K562 (cell line): ENCODE data around the gene ARID3B. TPM values are rescaled to one million over a fixed set of nuclear protein-coding genes. Genes with fewer than 3 reads are reported as not detected.

ENCODE experiments used
- ATF6 ChIP-seq: sonication (generic); formaldehyde crosslinking; IDR thresholded peaks from 2 replicates; pipeline ENCODE4 v1.4.0; 2020; ENCODE audit warnings: mild to moderate bottlenecking, missing genetic modification reagents
- BRD9 ChIP-seq: fragments of 450-650 bp; IDR thresholded peaks from 2 replicates; pipeline ENCODE4 v1.6.1; 2018; ENCODE audit warnings: low read depth; ENCODE audit not compliant: partially characterized antibody
- CAMTA2 ChIP-seq: fragments of 250-450 bp; sonication (Bioruptor Pico); conservative IDR thresholded peaks from 2 replicates; pipeline ENCODE4 v1.5.1; 2022
- CEBPZ ChIP-seq: fragments of 150-350 bp; IDR thresholded peaks from 2 replicates; pipeline ENCODE4 v1.6.1; 2014; ENCODE audit warnings: low read depth, mild to moderate bottlenecking, low read length, borderline replicate concordance
- E2F1 ChIP-seq: sonication (generic); formaldehyde crosslinking; IDR thresholded peaks from 2 replicates; pipeline ENCODE4 v1.8.1; 2023; ENCODE audit warnings: mild to moderate bottlenecking, missing genetic modification reagents, moderate library complexity
- EP400 ChIP-seq: fragments of 450-650 bp; IDR thresholded peaks from 2 replicates; pipeline ENCODE4 v1.6.1; 2017; ENCODE audit warnings: antibody characterized with exemption, mild to moderate bottlenecking, moderate library complexity
- FIP1L1 ChIP-seq: fragments of 200-400 bp; formaldehyde crosslinking; IDR thresholded peaks from 2 replicates; pipeline ENCODE4 v1.6.1; 2018; ENCODE audit warnings: mild to moderate bottlenecking, low read depth, low read length; ENCODE audit not compliant: poor library complexity, severe bottlenecking
- KDM5B ChIP-seq: fragments of 200-600 bp; sonication (generic); IDR thresholded peaks from 2 replicates; pipeline ENCODE4 v1.6.1; 2012; ENCODE audit warnings: low read depth, mild to moderate bottlenecking, moderate library complexity, low read length, control low read depth, inconsistent platforms; ENCODE audit not compliant: insufficient replicate concordance
- MAX ChIP-seq: sonication (generic); formaldehyde crosslinking; IDR thresholded peaks from 2 replicates; pipeline ENCODE4 v1.9.0; 2022; ENCODE audit warnings: mild to moderate bottlenecking, missing genetic modification reagents
- MCM5 ChIP-seq: fragments of 450-650 bp; IDR thresholded peaks from 2 replicates; pipeline ENCODE4 v1.6.1; 2016; ENCODE audit warnings: low read depth
- RCOR1 ChIP-seq, 2 experiments: IDR thresholded peaks; 2 replicates each; pipeline ENCODE4 v1.6.1; 2012; ENCODE audit warnings: low read depth in 2 of 2, low read length in 2 of 2, borderline replicate concordance in 1 of 2, improper control_type of control experiment in 1 of 2
- SMAD3 ChIP-seq: fragments of 450-650 bp; formaldehyde crosslinking; conservative IDR thresholded peaks from 2 replicates; pipeline ENCODE4 v1.4.0; 2020; ENCODE audit warnings: mild to moderate bottlenecking
- SREBF2 ChIP-seq: sonication (generic); formaldehyde crosslinking; IDR thresholded peaks from 2 replicates; pipeline ENCODE4 v1.4.0; 2020; ENCODE audit warnings: mild to moderate bottlenecking, missing genetic modification reagents
- TFAM ChIP-seq: fragments of 250-450 bp; sonication (Bioruptor Pico); conservative IDR thresholded peaks from 2 replicates; pipeline ENCODE4 v1.5.0; 2021; ENCODE audit warnings: mild to moderate bottlenecking, moderate library complexity
- THRA ChIP-seq: fragments of 450-650 bp; IDR thresholded peaks from 2 replicates; pipeline ENCODE4 v1.6.1; 2017; ENCODE audit warnings: mild to moderate bottlenecking, moderate library complexity
- ZNF174 ChIP-seq: fragments of 250-450 bp; sonication (Bioruptor Pico); IDR thresholded peaks from 2 replicates; pipeline ENCODE4 v1.4.0; 2020; ENCODE audit warnings: mild to moderate bottlenecking
- polyA plus RNA-seq, 8 experiments: library from polyadenylated mRNA; depleted of rRNA in 4 of 8; stranded (reverse) in 5 of 8; unstranded in 3 of 8; fragments of >200 nt; fragmentation: Nextera tagmentation in 2 of 8; fragmentation: Illumina TruSeq in 1 of 8; extraction: Ambion mirVana in 2 of 8; extraction: Trizol in 1 of 8; gene quantifications; 2 replicates each; pipeline versions ENCODE4 v1.2.1 to v1.2.3, GENCODE V29; 2011 to 2014; ENCODE audit warnings: inconsistent platforms in 1 of 8, missing spikeins in 1 of 8
- total RNA-seq, 7 experiments: library from RNA; depleted of rRNA in 6 of 7; stranded (reverse); fragments of >200 nt in 6 of 7; fragmentation: Illumina TruSeq in 2 of 7; extraction: Trizol in 2 of 7; gene quantifications; 2 replicates each; pipeline versions ENCODE4 v1.2.1 to v1.2.3, GENCODE V29; 2011 to 2021; ENCODE audit warnings: low replicate concordance in 1 of 7

Gene ARID3B
- total and polyA plus RNA-seq, 9 of the 15 experiments (the other 6 are each of a cell fraction or from before 2014, with no cell fraction given) = 0.32 to 15.1 (median 7.1) TPM

- TF ChIP-seq THRA (peak; percentile 95), ATF6 (CRISPR knock-in tag) (peak; percentile 63; the same call in 1 of the 2 replicates), ZNF174 (no peak), TFAM (no peak), CAMTA2 (CRISPR knock-in tag) (no peak), SREBF2 (CRISPR knock-in tag) (0 out of 2 replicates have a peak, but pooled peaks have one; percentile 20), MCM5 (no peak), MAX (CRISPR knock-in tag) (peak; percentile 84), EP400 (no peak), FIP1L1 (no peak), RCOR1 (IDR thresholded peaks at IDR 0.05; ENCODE audit: borderline replicate concordance in 1 of 2, low read depth in 2 of 2, low read length in 2 of 2) (no peak), CEBPZ (no peak), BRD9 (peak; percentile 56), E2F1 (CRISPR knock-in tag) (peak; percentile 71; the same call in 1 of the 2 replicates), KDM5B (peak; percentile 98), SMAD3 (CRISPR knock-in tag) (no peak)
These were observed 57.3 kb downstream of the ARID3B start (continued) for GRCh38 chr15:74598126-74598842.
